ENCODE measurements around the gene TNS3. TPM values are rescaled to one million over a fixed set of nuclear protein-coding genes. Genes with fewer than 3 reads are reported as not detected.

TNS3 gene
- total RNA-seq, 1 donor from 2014 or later = 92.9 TPM

DNA sequence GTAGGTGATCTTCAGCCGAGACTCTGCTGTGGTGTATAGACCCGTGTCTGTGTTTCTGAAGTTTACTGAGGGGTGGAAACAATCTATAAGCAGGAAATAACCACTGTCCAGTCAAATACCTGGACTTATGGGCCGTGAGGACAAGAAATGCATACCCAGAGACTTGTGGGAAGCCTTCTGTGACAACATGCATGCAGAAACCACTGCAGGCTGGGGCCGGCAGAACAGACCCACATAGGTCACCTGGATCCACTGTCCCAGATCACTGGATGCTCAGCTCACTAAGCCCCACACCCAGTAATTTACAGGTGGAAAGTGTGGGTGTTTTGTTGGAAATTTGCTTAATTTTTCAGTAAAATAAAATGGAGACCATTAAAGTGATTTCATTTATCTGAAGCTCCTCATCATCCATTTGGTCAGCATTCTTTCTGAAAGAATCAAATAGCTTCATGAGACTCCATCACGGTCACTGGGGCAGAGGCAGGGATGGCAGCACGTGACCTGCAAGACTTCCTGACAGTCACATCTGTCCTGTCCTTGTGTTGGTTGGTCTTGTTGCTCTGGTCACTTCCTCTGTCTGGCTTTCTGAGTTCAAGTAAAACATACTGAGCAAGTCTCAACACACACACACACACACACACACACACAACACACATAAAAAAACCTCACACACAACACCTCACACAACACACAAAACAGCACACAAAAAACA is 108.3 kb downstream of the TNS3 start:
- Histone ChIP-seq H3K9me3 (ENCODE audit: insufficient read depth, low read depth, low read length) (no peaks in the 10 kb centered on the region), H3K4me3 (ENCODE audit: insufficient read depth, low read depth, low read length) (no peak overlapping the region), H3K27ac (ENCODE audit: low read depth, low read length) (no peak overlapping the region), H3K79me2 (ENCODE audit: insufficient read depth, low read length) (peaks cover 43% of the 10 kb centered on the region), H3K36me3 (ENCODE audit: insufficient read depth, low read length) (no peaks in the 10 kb centered on the region), H4K20me1 (ENCODE audit: insufficient read depth, low read length) (peaks cover 36% of the 10 kb centered on the region), H3K4me2 (ENCODE audit: low read length) (no peak overlapping the region), H2AFZ (ENCODE audit: low read depth, low read length) (no peak overlapping the region), H3K9ac (ENCODE audit: low read length) (peak overlapping the region; percentile 13), H3K4me1 (ENCODE audit: insufficient read depth, low read length) (peaks cover 24% of the 10 kb centered on the region), H3K27me3 (ENCODE audit: insufficient read depth, low read length) (no peaks in the 10 kb centered on the region)
- TF ChIP-seq, protein P1, sequence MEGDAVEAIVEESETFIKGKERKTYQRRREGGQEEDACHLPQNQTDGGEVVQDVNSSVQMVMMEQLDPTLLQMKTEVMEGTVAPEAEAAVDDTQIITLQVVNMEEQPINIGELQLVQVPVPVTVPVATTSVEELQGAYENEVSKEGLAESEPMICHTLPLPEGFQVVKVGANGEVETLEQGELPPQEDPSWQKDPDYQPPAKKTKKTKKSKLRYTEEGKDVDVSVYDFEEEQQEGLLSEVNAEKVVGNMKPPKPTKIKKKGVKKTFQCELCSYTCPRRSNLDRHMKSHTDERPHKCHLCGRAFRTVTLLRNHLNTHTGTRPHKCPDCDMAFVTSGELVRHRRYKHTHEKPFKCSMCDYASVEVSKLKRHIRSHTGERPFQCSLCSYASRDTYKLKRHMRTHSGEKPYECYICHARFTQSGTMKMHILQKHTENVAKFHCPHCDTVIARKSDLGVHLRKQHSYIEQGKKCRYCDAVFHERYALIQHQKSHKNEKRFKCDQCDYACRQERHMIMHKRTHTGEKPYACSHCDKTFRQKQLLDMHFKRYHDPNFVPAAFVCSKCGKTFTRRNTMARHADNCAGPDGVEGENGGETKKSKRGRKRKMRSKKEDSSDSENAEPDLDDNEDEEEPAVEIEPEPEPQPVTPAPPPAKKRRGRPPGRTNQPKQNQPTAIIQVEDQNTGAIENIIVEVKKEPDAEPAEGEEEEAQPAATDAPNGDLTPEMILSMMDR (IDR thresholded peaks at IDR 0.05; ENCODE audit: insufficient read depth, low read depth, low read length) = no peak
- no peak for TF ChIP-seq EZH2 (IDR thresholded peaks at IDR 0.05; ENCODE audit: insufficient read depth, low read length)
- Mint-ChIP-seq H3K27me3 (ENCODE audit: low read depth, unreplicated experiment) (no peaks in the 10 kb centered on the region), H3K36me3 (ENCODE audit: low read depth, unreplicated experiment) (peaks cover 13% of the 10 kb centered on the region), H3K9me3 (ENCODE audit: unreplicated experiment) (no peaks in the 10 kb centered on the region), H3K27ac (ENCODE audit: unreplicated experiment) (no peak overlapping the region), H3K4me1 (ENCODE audit: low read depth, unreplicated experiment) (peaks cover 38% of the 10 kb centered on the region), H3K4me3 (ENCODE audit: unreplicated experiment) (no peak overlapping the region)
- DNase-seq (ENCODE audit: low read depth) (no peak), FAIRE-seq (no peak)

DNA sequence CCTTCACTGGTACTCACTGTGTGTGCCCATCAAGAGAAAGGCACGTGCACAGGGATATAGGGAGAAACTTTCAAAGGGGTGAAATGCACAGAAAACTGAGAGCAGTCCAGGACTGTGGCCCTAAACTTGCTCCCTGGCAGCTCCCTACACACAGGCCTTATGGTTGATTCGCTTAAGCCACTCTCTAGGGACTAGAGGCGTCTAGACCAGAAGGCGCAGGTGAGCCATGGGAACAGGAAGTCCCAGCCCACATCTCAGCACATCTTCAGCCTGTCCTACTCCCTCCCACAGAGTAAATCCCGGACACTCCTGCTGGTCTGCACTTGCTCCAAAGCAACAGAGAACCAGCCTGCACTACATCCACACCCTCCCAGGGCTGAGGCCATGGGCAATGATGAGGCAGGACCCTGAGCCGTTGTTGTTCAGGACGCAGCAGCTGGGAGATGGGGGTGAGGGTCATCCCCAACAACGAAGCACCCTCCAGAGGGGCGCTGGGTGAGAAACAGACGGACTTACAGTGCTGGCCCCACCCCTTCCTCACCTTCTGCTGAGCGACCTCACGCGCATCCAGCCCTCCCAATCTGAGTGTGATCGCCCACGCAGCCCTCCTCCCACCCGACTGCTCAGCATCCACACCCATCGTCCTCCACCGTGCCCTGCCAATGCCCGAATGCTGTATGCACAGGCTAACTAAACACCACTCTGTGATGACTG is 109.3 kb downstream of the TNS3 start:
- H3K36me3 Mint-ChIP-seq (ENCODE audit: low read depth, unreplicated experiment) = peaks cover 13% of the 10 kb centered on the region
- peaks cover 16% of the 10 kb centered on the region for H3K4me1 ChIP-seq (ENCODE audit: insufficient read depth, low read length)
- no peak overlapping the region for H2AFZ ChIP-seq (ENCODE audit: low read depth, low read length)
- H3K9ac ChIP-seq (ENCODE audit: low read length) = no peak overlapping the region
- H3K4me1 Mint-ChIP-seq (ENCODE audit: low read depth, unreplicated experiment) = peaks cover 30% of the 10 kb centered on the region
- no peaks in the 10 kb centered on the region for H3K27me3 Mint-ChIP-seq (ENCODE audit: low read depth, unreplicated experiment)
- peaks cover 42% of the 10 kb centered on the region for H3K79me2 ChIP-seq (ENCODE audit: insufficient read depth, low read length)
- no peaks in the 10 kb centered on the region for H3K9me3 ChIP-seq (ENCODE audit: insufficient read depth, low read depth, low read length)
- H3K4me3 ChIP-seq (ENCODE audit: insufficient read depth, low read depth, low read length) = no peak overlapping the region
- FAIRE-seq (no peak), DNase-seq (ENCODE audit: low read depth) (no peak)
- TF ChIP-seq, protein P1 (IDR thresholded peaks at IDR 0.05; ENCODE audit: insufficient read depth, low read depth, low read length) = no peak
- TF ChIP-seq EZH2 (IDR thresholded peaks at IDR 0.05; ENCODE audit: insufficient read depth, low read length) = no peak
- no peak overlapping the region for H3K27ac ChIP-seq (ENCODE audit: low read depth, low read length)
- no peaks in the 10 kb centered on the region for H3K27me3 ChIP-seq (ENCODE audit: insufficient read depth, low read length)
- H3K9me3 Mint-ChIP-seq (ENCODE audit: unreplicated experiment) = no peaks in the 10 kb centered on the region
- H3K4me3 Mint-ChIP-seq (ENCODE audit: unreplicated experiment) = peak overlapping the region; percentile 11
- no peak overlapping the region for H3K4me2 ChIP-seq (ENCODE audit: low read length)
- no peak overlapping the region for H3K27ac Mint-ChIP-seq (ENCODE audit: unreplicated experiment)
- H3K36me3 ChIP-seq (ENCODE audit: insufficient read depth, low read length) = no peaks in the 10 kb centered on the region
- H4K20me1 ChIP-seq (ENCODE audit: insufficient read depth, low read length) = peaks cover 32% of the 10 kb centered on the region

DNA sequence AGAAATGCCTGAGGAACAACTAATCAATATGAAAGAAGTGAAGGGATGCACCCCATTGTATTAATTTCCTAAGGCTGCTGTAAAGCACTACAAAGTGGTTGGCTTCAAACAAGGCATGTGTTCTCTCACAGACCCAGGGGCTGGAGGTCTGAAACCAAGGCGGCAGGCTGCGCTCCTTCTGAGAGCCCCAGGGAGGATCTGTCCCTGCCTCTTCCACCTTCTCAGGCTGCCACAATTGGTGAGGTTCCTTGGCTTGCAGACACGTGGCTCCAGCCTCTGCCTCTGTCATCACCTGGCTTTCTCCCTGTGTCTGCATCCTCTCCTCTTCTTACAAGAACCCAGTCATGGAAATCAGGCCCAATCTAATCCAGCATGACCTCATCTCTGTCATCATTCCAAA is 110.1 kb downstream of the TNS3 start:
- H3K4me2 ChIP-seq (ENCODE audit: low read length) = no peak overlapping the region
- H3K36me3 ChIP-seq (ENCODE audit: insufficient read depth, low read length) = no peaks in the 10 kb centered on the region
- Mint-ChIP-seq H3K9me3 (ENCODE audit: unreplicated experiment) (no peaks in the 10 kb centered on the region), H3K4me1 (ENCODE audit: low read depth, unreplicated experiment) (peaks cover 23% of the 10 kb centered on the region), H3K36me3 (ENCODE audit: low read depth, unreplicated experiment) (peaks cover 20% of the 10 kb centered on the region), H3K27me3 (ENCODE audit: low read depth, unreplicated experiment) (no peaks in the 10 kb centered on the region), H3K27ac (ENCODE audit: unreplicated experiment) (no peak overlapping the region), H3K4me3 (ENCODE audit: unreplicated experiment) (no peak overlapping the region)
- H3K4me1 ChIP-seq (ENCODE audit: insufficient read depth, low read length) = peaks cover 15% of the 10 kb centered on the region
- peaks cover 31% of the 10 kb centered on the region for H4K20me1 ChIP-seq (ENCODE audit: insufficient read depth, low read length)
- H3K27me3 ChIP-seq (ENCODE audit: insufficient read depth, low read length) = no peaks in the 10 kb centered on the region
- FAIRE-seq (no peak), DNase-seq (ENCODE audit: low read depth) (no peak)
- H2AFZ ChIP-seq (ENCODE audit: low read depth, low read length) = no peak overlapping the region
- H3K4me3 ChIP-seq (ENCODE audit: insufficient read depth, low read depth, low read length) = no peak overlapping the region
- H3K9ac ChIP-seq (ENCODE audit: low read length) = no peak overlapping the region
- H3K9me3 ChIP-seq (ENCODE audit: insufficient read depth, low read depth, low read length) = no peaks in the 10 kb centered on the region
- H3K79me2 ChIP-seq (ENCODE audit: insufficient read depth, low read length) = peaks cover 38% of the 10 kb centered on the region
- no peak overlapping the region for H3K27ac ChIP-seq (ENCODE audit: low read depth, low read length)
- TF ChIP-seq, protein P1 (IDR thresholded peaks at IDR 0.05; ENCODE audit: insufficient read depth, low read depth, low read length) = no peak
- no peak for TF ChIP-seq EZH2 (IDR thresholded peaks at IDR 0.05; ENCODE audit: insufficient read depth, low read length)
